GM20431 (cell line): ENCODE data around the gene RMDN3.

Experiments used
- in situ Hi-C: fragments of 300-500 bp; cut with MseI, MboI; formaldehyde crosslinking; loops from one replicate; pipeline ENCODE4 v1.15.0; 2020; ENCODE audit warnings: low sequenced_read_pairs; ENCODE audit not compliant: unreplicated experiment

RMDN3 gene

GRCh38 chr15:40773902-40774301 lies 18.8 kb upstream of the RMDN3 start:
- in situ Hi-C loops = no loop called here

- in situ Hi-C loops = no loop called here
These were observed 18.4 kb upstream of the RMDN3 start for GRCh38 chr15:40773496-40773895.

- in situ Hi-C loops = no loop called here
These were observed 17.0 kb upstream of the RMDN3 start for GRCh38 chr15:40772014-40772413.

- in situ Hi-C loops = no loop called here
These were observed 16.2 kb upstream of the RMDN3 start for GRCh38 chr15:40771242-40771641.

GRCh38 chr15:40770147-40770721 lies 15.2 kb upstream of the RMDN3 start:
- in situ Hi-C loops = no loop called here

- in situ Hi-C loops = no loop called here
These were observed 14.5 kb upstream of the RMDN3 start, which contains the start of gene C15orf62 for GRCh38 chr15:40769274-40770146. Gene C15orf62 (plus strand): TSS chr15:40769980. CDS start chr15:40770496, 516 bp downstream.

GRCh38 chr15:40768521-40769273 lies 13.6 kb upstream of the RMDN3 start:
- in situ Hi-C loops = no loop called here

GRCh38 chr15:40767838-40768500 lies 12.9 kb upstream of the RMDN3 start:
- in situ Hi-C loops = no loop called here

- in situ Hi-C loops = no loop called here
These were observed 12.1 kb upstream of the RMDN3 start for GRCh38 chr15:40766906-40767837.

- in situ Hi-C loops = no loop called here
These were observed 11.3 kb upstream of the RMDN3 start for GRCh38 chr15:40766194-40766815.

- in situ Hi-C loops = no loop called here
These were observed 9.6 kb upstream of the RMDN3 start for GRCh38 chr15:40764629-40765103.

GRCh38 chr15:40763801-40764628 lies 9.0 kb upstream of the RMDN3 start, which contains the start of gene GCHFR:
Gene GCHFR (plus strand): TSS chr15:40764068. CDS start chr15:40764181, 113 bp downstream.
- in situ Hi-C loops = no loop called here

GRCh38 chr15:40762919-40763800 lies 8.1 kb upstream of the RMDN3 start:
- in situ Hi-C loops = no loop called here

- in situ Hi-C loops = no loop called here
These were observed 4.9 kb upstream of the RMDN3 start for GRCh38 chr15:40759961-40760360.

GRCh38 chr15:40756938-40757337 lies 1.9 kb upstream of the RMDN3 start:
- in situ Hi-C loops = no loop called here

- in situ Hi-C loops = no loop called here
These were observed 756 bp upstream of the RMDN3 start for GRCh38 chr15:40755812-40756208.

GRCh38 chr15:40754574-40754882 lies 526 bp downstream of the RMDN3 start:
- in situ Hi-C loops = no loop called here
